Mucosa of descending colon (tissue), 3 donors: ENCODE results near the gene C18orf32. TPM values are rescaled to one million over a fixed set of nuclear protein-coding genes. Genes with fewer than 3 reads are reported as not detected.

ENCODE experiments used
- ATAC-seq: fragments of 200-7000 bp; cut with Tn5 transposase; one replicate; pipeline ENCODE4 v1.9.1; 2020; ENCODE audit warnings: mild to moderate bottlenecking, moderate library complexity
- DNase-seq, 3 donors: peaks; one replicate each; pipeline ENCODE4 v3.0.0-alpha.2; 2020
- H3K36me3 ChIP-seq: fragments of 200-600 bp; one replicate; pipeline ENCODE4 v1.8.0; 2021; ENCODE audit warnings: low read depth, mild to moderate bottlenecking
- H3K4me1 ChIP-seq: fragments of 200-600 bp; one replicate; pipeline ENCODE4 v1.8.0; 2021; ENCODE audit warnings: low read depth, mild to moderate bottlenecking
- H3K4me3 ChIP-seq: fragments of 200-600 bp; one replicate; pipeline ENCODE4 v1.8.0; 2021; ENCODE audit warnings: mild to moderate bottlenecking
- H3K9me3 ChIP-seq: fragments of 200-600 bp; one replicate; pipeline ENCODE4 v1.8.0; 2021; ENCODE audit warnings: mild to moderate bottlenecking
- CTCF ChIP-seq: fragments of 200-600 bp; IDR thresholded peaks from one replicate; pipeline ENCODE4 v1.8.0; 2022; ENCODE audit warnings: antibody characterized with exemption, mild to moderate bottlenecking
- intact Hi-C, 2 donors: fragments of 100-400 bp; cut with DNase I in 1 of 2; cut with micrococcal nuclease in 1 of 2; formaldehyde crosslinking; loops; one replicate each; pipeline versions ENCODE4 v1.11.0 to v1.11.1; 2022; cut with DNase I, micrococcal nuclease
- total RNA-seq, 3 donors: library from RNA; stranded (reverse); fragmentation: NEBNext Ultra II Directional in 2 of 3; extraction: Animal tissue kit (Norgen Biotek cat#: 25700) in 2 of 3; gene quantifications; one replicate each; pipeline versions ENCODE4 v1.2.1 to v1.2.4, GENCODE V29; 2021 to 2023
- donor health status: DM: no; HTN: no; CAD: no; lungs with moderate emphysema.
- donor health status: DM: no; HTN: no; CAD: no.
- donor health status: DM: no; HTN: yes; CAD: no.

C18orf32 gene
- total RNA-seq, 3 donors from 2014 or later = 48.9 to 61.7 (median 57.8) TPM

DNA sequence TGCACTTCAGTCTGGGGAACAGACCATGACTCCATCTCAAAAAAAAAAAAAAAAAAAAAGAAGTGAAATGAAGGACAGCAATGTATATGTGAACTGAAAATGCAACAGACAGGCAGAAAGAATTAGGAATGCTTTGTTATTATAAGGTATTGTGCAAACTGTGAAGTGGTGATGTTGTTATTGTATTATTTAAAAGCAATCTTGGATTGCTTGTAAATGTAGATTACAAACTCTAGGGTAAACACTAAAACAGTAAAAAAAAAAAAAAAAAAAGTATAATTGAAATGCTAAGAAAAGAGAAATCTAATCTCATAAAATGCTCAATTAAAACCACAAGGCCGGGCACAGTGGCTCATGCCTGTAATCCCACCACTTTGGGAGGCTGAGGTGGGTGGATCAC is 51.9 kb downstream of the C18orf32 start:
- H3K36me3 ChIP-seq = no peaks in the 10 kb centered on the region
- H3K4me3 ChIP-seq = no peak overlapping the region
- H3K4me1 ChIP-seq = no peaks in the 10 kb centered on the region
- H3K9me3 ChIP-seq = no peaks in the 10 kb centered on the region
- intact Hi-C loops = no loop called here
- ATAC-seq = no peak
- no peak for TF ChIP-seq CTCF
- no peak for DNase-seq

- ATAC-seq = no peak
- Histone ChIP-seq H3K36me3 (no peaks in the 10 kb centered on the region), H3K4me1 (no peaks in the 10 kb centered on the region), H3K9me3 (no peaks in the 10 kb centered on the region), H3K4me3 (no peak overlapping the region)
- DNase-seq = no peak
- TF ChIP-seq CTCF = no peak
- intact Hi-C loops = no loop called here
These were observed 54.4 kb downstream of the C18orf32 start for GRCh38 chr18:49432602-49433001.

DNA sequence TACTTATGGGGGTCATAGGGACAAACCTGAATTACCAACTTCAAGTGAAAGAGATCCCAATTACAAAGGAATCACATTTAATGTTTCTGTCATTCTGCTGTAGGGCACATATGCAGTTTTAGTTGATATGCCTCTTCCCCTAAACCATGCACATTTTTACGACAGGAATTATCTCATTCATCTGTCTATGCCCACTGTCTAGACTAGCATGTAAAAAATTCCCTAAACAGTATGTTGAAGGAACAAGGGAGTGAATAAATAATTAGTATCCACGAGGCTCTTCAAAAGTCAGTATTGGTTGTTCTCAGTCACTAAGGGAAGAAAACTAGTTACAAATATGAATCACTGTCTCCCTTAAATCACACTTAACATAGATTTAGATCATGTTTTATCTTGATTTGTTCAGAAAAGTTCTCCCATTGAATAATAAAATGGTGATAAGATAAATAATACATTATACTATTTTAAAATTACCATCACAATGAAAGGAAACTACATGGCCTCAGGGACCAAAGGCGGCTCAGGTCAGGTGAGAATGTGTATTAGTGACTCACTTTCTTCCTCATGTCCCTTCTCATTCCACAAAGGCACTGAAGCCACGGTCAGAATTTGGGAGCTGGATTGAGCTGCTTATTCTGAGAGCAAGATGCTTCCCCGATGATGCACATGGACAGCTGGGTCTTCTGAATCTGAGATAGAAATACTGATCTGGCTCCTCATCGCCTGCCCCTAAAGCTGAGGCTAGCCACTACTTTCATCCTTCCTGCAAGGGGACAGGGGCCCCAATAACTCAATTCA is 55.7 kb downstream of the C18orf32 start:
- no peak for ATAC-seq
- intact Hi-C loops = no loop called here
- Histone ChIP-seq H3K4me3 (no peak overlapping the region), H3K9me3 (no peaks in the 10 kb centered on the region), H3K36me3 (no peaks in the 10 kb centered on the region), H3K4me1 (no peaks in the 10 kb centered on the region)
- no peak for DNase-seq
- TF ChIP-seq CTCF = no peak

Other genes with a start within 250 kb of the C18orf32 start
- gene DYM, start 26.6 kb downstream of the C18orf32 start, total RNA-seq = 10 to 100 TPM; 47.9 to 67.8 (median 55.0) TPM
- 1,000 to 10,000 TPM in 2 of 3 donors, 100 to 1,000 TPM in 1; 968 to 1,314 (median 1,138) TPM for gene RPL17, start 5.2 kb upstream of the C18orf32 start, total RNA-seq
- 10 to 100 TPM; 13.3 to 42.0 (median 13.8) TPM for gene LIPG, start 74.8 kb upstream of the C18orf32 start, total RNA-seq